ENCODE data around the gene ASIC4.

The ASIC4 gene

DNA sequence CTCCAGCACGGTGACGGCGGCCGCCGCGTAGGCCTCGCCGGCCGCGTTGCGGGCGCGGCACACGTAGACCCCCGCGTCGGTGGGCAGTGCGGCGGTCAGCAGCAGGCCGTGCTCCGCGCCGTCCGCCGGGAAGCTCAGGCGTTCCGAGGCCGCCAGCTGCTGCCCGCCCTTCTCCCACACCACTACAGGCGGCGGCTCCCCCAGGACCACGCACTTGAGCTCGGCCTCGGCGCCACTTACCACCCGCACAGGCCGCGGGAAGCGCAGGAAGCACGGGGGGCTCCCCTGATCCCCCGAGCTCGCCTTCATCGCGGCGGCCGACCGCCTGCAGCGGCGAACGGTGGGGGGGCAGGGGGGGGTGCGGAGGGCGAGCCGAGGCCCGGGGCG is 56.6 kb downstream of the ASIC4 start:
- DNase-seq: peak; percentile 21

DNA sequence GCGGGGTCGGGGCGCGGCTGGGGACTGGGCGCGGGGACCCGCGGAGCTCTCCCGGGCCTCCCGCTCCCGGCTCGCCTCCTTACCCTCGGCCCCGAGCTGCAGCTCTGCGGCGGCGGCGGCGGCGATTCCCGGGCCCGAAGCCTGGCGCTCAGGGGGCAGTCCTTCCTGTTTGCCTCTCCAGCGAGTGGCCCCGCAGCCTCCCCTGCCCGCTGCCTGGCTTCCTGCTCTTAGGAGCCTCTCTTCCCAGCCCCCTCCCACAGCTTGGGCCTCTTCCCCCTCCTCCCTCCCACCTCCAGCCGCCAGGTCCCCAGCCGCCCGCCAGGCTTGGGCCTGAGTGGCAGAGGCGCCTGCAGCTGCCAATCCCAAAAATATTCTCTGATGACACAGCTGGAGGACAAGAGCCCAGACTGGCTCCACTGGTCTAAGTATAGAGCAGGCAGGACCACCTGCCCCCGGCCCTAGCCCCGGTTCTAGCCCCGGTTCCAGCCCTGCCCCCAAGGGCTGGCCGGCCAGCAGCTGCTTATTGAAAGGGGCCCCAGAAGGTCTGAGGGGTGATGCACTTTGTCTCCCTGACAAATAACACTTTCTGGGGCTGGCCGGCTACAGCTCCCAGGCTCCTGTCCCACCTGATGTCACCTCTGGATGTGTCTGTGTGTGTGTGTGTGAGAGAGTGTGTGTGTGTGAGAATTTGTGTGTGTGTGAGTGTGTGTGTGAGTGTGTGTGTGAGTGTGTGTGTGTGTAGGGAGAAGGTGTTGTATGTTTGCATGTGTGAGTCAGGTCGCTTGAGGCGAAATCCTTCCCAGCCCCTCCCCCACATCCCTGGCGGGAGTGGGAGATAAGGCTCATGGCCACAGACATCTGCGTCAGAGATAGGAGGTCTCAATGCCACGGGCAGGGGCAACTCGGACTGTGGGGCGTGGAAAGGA is 57.3 kb downstream of the ASIC4 start, which contains the start of gene OBSL1:
Gene OBSL1, minus strand, starts transcription at position 229 of the 926 bp plus-strand sequence. CDS start 307 bp downstream, outside the sequence.
- peak; percentile 80 for DNase-seq

DNA sequence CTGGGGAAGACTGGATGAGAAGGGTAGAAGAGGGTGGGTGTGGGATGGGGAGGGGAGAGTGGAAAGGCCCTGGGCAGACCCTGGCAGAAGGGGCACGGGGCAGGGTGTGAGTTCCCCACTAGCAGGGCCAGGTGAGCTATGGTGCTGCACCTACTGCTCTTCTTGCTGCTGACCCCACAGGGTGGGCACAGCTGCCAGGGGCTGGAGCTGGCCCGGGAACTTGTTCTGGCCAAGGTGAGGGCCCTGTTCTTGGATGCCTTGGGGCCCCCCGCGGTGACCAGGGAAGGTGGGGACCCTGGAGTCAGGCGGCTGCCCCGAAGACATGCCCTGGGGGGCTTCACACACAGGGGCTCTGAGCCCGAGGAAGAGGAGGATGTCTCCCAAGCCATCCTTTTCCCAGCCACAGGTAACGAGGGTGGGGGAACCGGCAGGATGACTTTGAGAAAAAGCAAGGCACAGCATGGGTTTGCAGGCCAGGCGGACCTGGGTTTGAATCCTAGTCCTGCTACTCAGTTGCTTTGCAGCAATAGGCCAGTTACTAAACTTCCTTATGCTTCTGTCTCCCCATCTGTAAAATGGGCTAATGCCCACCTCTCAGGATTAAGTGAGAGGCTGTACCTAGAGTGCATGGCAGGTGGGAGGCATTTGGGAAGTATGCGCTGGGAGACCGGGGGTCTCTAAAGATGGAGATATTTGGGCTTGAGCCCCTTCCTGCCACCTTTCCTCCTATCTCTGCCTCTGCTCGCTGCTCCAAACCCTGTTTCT is 58.1 kb downstream of the ASIC4 start, which contains the start of gene INHA:
Gene INHA, plus strand, starts transcription at position 74 of the 765 bp plus-strand sequence. Its CDS starts 65 bp downstream, at position 139.
- no peak for DNase-seq

DNA sequence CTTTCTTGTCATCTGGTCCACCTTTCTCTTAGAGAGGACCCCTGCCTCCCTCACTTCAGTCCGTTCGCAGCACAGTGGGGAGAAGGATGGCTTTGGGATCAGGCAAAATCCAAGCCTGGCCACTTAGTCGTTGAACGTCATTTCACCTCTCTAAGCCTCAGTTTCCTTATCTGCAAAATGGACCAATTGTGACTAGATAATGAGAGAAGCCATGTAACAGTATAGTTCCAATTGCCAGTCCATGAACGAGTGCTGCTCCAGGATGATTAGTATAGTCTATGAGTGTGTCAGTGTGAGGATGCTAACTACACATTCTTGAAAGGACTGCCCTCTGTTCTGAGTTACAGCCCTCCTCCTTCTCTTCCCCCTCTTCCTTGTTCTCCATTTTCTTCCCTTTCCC is 58.9 kb downstream of the ASIC4 start:
- DNase-seq: no peak

DNA sequence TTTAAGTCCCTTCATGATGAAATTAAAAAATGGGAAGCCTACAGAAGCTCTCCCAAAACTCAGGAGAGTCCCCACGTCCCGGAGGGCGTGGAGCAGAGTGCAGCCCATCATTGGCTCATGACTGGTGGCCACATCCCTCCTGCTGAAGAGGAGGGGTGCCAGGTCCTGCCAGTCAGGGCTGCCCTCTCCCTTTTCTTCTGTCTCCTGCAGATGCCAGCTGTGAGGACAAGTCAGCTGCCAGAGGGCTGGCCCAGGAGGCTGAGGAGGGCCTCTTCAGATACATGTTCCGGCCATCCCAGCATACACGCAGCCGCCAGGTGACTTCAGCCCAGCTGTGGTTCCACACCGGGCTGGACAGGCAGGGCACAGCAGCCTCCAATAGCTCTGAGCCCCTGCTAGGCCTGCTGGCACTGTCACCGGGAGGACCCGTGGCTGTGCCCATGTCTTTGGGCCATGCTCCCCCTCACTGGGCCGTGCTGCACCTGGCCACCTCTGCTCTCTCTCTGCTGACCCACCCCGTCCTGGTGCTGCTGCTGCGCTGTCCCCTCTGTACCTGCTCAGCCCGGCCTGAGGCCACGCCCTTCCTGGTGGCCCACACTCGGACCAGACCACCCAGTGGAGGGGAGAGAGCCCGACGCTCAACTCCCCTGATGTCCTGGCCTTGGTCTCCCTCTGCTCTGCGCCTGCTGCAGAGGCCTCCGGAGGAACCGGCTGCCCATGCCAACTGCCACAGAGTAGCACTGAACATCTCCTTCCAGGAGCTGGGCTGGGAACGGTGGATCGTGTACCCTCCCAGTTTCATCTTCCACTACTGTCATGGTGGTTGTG is 60.4 kb downstream of the ASIC4 start:
- DNase-seq: no peak

DNA sequence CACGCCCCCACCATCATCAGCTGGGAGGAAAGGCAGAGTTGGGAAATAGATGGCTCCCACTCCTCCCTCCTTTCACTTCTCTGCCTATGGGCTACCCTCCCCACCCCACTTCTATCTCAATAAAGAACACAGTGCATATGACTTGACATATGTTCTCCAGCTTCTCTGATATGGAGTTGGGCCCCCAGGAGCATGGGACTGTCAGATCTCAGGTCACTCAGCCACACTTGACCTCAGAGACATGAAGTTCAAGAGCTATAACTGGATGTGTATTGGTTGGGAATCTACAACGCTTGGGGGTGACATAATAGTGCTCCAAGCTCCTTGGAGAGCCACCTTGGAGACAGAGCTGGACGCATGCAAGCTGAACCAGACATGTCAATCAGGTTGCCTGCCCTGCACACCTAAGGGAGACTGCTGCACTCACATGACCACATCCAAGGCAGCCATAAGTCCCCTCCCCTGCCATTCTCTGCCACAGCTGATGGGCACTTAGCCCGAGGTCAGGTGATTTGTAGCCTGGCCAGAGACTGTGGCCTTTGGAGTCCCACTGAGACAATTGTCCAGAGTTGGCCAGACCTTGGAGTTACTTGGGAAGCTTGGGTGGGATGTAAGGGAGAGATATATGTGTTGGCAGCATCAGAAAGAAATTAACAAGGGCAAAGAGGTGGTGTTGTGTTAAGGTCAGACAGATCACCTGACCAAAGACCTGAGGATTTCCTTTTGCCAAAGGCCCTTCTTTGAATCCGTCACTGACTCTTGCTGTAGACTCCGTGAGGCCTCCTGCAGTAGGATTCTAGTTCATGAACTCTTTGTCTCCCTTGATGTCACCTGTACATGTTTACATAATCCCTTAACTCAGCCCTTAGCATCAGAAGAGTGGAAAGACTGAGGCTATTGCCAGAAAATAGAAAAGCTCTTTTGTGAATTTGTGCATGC is 61.6 kb downstream of the ASIC4 start:
- no peak for DNase-seq

DNA sequence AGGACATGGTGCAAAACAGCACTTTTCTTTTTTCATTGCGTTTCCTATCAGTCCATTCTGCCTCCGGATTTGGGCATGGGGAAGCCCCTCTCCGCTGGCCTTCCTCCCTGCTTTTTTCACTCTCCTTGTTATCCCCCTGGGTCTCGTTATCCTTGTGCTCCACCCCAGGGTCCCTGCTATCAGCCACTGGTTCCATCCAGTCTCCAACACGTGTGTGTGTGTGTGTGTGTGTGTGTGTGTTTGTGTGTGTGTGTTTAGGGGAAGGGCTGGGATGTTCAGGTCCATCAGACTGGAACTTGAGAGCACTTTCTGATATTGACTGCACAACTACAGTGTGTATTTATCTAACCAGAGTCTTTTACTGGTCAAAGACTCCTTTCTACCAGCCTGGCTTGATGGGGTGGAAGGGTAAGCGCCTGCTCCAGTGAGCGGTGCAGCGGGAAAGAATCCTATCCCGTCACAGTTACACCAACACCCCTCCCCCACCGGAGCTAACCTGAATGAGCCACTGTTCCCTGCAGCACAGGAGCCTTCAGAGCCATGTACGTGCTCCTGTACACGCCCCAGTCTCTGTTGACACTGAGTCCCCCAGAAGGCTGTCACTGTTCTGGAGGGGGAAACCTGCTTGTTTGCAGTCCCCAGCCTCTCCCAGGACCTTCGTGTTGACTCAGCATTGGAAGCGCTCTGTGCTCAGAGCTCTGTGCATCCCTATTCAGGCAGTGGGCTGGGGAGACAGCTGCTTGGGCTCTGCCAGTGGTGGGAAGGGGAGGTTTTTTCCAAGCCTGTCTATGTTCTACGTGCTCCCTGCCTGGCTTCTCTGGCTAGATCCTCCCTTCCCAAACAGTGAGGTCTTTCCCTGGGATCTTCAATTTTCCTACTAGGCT is 62.5 kb downstream of the ASIC4 start:
- DNase-seq: no peak

DNA sequence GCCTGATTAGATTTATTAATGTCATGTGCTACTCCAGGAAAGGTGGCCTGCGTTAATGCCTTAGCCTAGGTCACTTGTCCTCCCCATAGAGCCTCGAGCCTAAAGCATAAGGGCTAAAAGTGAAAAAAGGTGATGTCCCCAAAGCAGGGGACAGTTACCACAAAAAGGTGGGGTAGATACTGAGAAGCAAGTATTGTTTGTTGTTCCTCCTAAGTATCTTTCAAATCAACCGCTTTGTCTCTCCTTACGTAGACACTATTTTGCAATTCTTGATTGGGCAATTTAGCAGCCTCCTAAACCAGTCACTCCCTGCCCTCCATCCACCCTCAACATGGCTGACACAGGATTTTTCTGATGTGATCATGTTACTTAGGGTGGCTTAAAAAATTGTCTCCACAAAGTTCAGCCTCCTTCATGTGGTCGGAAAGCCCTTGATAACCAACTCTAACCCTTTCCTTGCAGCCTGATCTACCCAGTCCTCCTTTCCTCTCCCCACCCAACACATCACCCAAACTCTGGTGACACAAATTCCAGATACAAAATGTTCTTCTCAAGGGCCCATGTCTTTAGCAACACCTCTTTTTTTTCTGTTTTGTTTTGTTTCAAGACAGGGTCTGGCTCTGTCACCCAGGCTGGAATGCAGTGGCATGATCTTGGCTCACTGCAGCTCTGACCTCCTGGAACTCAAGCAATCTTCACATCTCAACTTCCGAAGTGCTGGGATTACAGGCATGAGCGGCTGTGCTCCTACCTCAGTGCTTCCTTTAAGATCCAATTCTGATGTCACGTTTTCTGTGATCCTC is 64.7 kb downstream of the ASIC4 start:
- DNase-seq: peak; percentile 19

DNA sequence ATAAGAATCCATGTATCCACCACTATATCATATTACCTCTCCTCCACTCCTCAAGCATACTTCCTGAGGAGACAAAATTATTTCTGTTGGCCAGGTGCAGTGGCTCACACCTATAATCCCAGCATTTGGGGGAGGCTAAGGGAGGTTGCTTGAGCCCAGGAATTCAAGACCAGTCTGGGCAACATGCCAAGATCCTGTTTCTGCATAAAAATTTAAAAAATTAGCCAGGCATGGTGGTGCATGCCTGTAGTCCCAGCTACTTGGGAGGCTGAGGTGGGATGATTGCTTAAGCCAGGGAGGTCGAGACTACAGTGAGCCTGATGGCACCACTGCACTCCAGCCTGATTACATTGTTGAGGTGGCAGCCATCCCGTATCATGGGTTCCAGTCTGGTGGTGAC is 67.1 kb downstream of the ASIC4 start:
- no peak for DNase-seq

All from EL (cell line).